Cardiac muscle cell (in vitro differentiated cells and primary cell): Measurements from ENCODE around the gene KANSL1. TPM values are rescaled to one million over a fixed set of nuclear protein-coding genes. Genes with fewer than 3 reads are reported as not detected.
"Not testable (repeated sequence)": the region's sequence is repeated elsewhere in the genome, so short reads cannot be mapped to it uniquely, and the experiment has no call there.

Source experiments
- DNase-seq, 2 donors: peaks; one replicate each; pipeline versions ENCODE4 v3.0.0 to v3.0.0-alpha.2; 2010 to 2017; ENCODE audit warnings: low read depth in 1 of 2, low spot score in 1 of 2
- H3K27ac ChIP-seq: fragments of 200-600 bp; sonication (generic); 2 replicates; pipeline ENCODE4 v1.5.1; 2016
- H3K27me3 ChIP-seq: fragments of 200-600 bp; sonication (generic); 2 replicates; pipeline ENCODE4 v1.6.0; 2016; ENCODE audit warnings: control low read depth
- H3K36me3 ChIP-seq: fragments of 200-600 bp; sonication (generic); 2 replicates; pipeline ENCODE4 v1.5.1; 2016; ENCODE audit warnings: control low read depth
- H3K4me1 ChIP-seq: fragments of 200-600 bp; sonication (generic); 2 replicates; pipeline ENCODE4 v1.8.1; 2017; ENCODE audit warnings: low read depth, mild to moderate bottlenecking, mixed run types
- H3K4me3 ChIP-seq: fragments of 200-600 bp; sonication (generic); 2 replicates; pipeline ENCODE4 v1.5.1; 2016; ENCODE audit warnings: mild to moderate bottlenecking
- H3K9me3 ChIP-seq: fragments of 200-600 bp; sonication (generic); 2 replicates; pipeline ENCODE4 v1.5.1; 2017; ENCODE audit warnings: low read depth, mild to moderate bottlenecking, control low read depth
- CTCF ChIP-seq: IDR thresholded peaks from 2 replicates; pipeline ENCODE4 v1.5.1; 2012; ENCODE audit warnings: low read depth, mild to moderate bottlenecking, low read length
- polyA plus RNA-seq: library from polyadenylated mRNA; unstranded; fragments of >200 nt; fragmentation: Nextera tagmentation; extraction: Ambion mirVana; gene quantifications from 2 replicates; pipeline ENCODE4 v1.2.1, GENCODE V29; 2016
- total RNA-seq: library from RNA; depleted of rRNA; stranded (reverse); fragments of >200 nt; gene quantifications from 2 replicates; pipeline ENCODE4 v1.2.3, GENCODE V29; 2016

Gene KANSL1
- total and polyA plus RNA-seq, 2 experiments from 2014 or later, result 52.6 to 109 TPM

GRCh38 chr17:46089389-46089965 lies 103.8 kb downstream of the KANSL1 start:
- no peak overlapping the region for H3K4me3 ChIP-seq
- no peak for TF ChIP-seq CTCF
- DNase-seq, result no peak
- no peaks in the 10 kb centered on the region for H3K9me3 ChIP-seq
- no peaks in the 10 kb centered on the region for H3K4me1 ChIP-seq
- H3K36me3 ChIP-seq, result peaks cover 10% of the 10 kb centered on the region
- no peak overlapping the region for H3K27ac ChIP-seq
- no peaks in the 10 kb centered on the region for H3K27me3 ChIP-seq

GRCh38 chr17:46088595-46088994 lies 104.6 kb downstream of the KANSL1 start:
- H3K27ac ChIP-seq, result no peak overlapping the region
- no peak for DNase-seq

GRCh38 chr17:46087871-46088270 lies 105.4 kb downstream of the KANSL1 start:
- H3K27ac ChIP-seq, H3K27me3 ChIP-seq, H3K4me3 ChIP-seq, H3K36me3 ChIP-seq, DNase-seq, H3K4me1 ChIP-seq, H3K9me3 ChIP-seq: not testable (repeated sequence)

More at GRCh38 chr17:46088595-46088994, 104.6 kb downstream of the KANSL1 start:
- no peak for TF ChIP-seq CTCF
- no peak overlapping the region for H3K4me3 ChIP-seq
- H3K36me3 ChIP-seq, result peaks cover 10% of the 10 kb centered on the region
- no peaks in the 10 kb centered on the region for H3K27me3 ChIP-seq
- no peaks in the 10 kb centered on the region for H3K4me1 ChIP-seq
- no peaks in the 10 kb centered on the region for H3K9me3 ChIP-seq

- Histone ChIP-seq H3K27ac (no peak overlapping the region), H3K9me3 (no peaks in the 10 kb centered on the region), H3K36me3 (peaks cover 5% of the 10 kb centered on the region), H3K4me3 (no peak overlapping the region), H3K27me3 (no peaks in the 10 kb centered on the region), H3K4me1 (peaks cover 14% of the 10 kb centered on the region)
- DNase-seq, result no peak
- no peak for TF ChIP-seq CTCF
These were observed 106.4 kb downstream of the KANSL1 start for GRCh38 chr17:46086821-46087220.

- no peak overlapping the region for H3K4me3 ChIP-seq
- H3K27me3 ChIP-seq, result no peaks in the 10 kb centered on the region
- no peak for TF ChIP-seq CTCF
- DNase-seq, result no peak
- H3K36me3 ChIP-seq, result peaks cover 3% of the 10 kb centered on the region
- peaks cover 21% of the 10 kb centered on the region for H3K4me1 ChIP-seq
- H3K27ac ChIP-seq, result no peak overlapping the region
- H3K9me3 ChIP-seq, result no peaks in the 10 kb centered on the region
These were observed 107.7 kb downstream of the KANSL1 start for GRCh38 chr17:46085522-46085921.

GRCh38 chr17:46082257-46082656 lies 111.0 kb downstream of the KANSL1 start:
- Histone ChIP-seq H3K27ac (peak overlapping the region; percentile 58), H3K4me1 (peaks cover 45% of the 10 kb centered on the region), H3K27me3 (no peaks in the 10 kb centered on the region), H3K4me3 (no peak overlapping the region), H3K9me3 (no peaks in the 10 kb centered on the region), H3K36me3 (peaks cover 4% of the 10 kb centered on the region)
- TF ChIP-seq CTCF, result no peak
- DNase-seq, result no peak
